SK-N-SH treated with all-trans-retinoic acid at 6 μM for 48 hours (cell line): Measurements from ENCODE around the gene TRIM17.

Experiments used
- ARNTL ChIP-seq: fragments of 450-650 bp; formaldehyde crosslinking; IDR thresholded peaks from 2 replicates; pipeline ENCODE4 v1.5.0; 2020; ENCODE audit warnings: low read depth, mild to moderate bottlenecking, moderate library complexity, borderline replicate concordance
- PATZ1 ChIP-seq: fragments of 250-450 bp; sonication (Bioruptor Pico); IDR thresholded peaks from 2 replicates; pipeline ENCODE4 v1.8.0; 2020; ENCODE audit warnings: mild to moderate bottlenecking, moderate library complexity, borderline replicate concordance
- RARB ChIP-seq: fragments of 250-450 bp; sonication (Bioruptor Pico); IDR thresholded peaks from 2 replicates; pipeline ENCODE4 v1.8.0; 2021; ENCODE audit warnings: mild to moderate bottlenecking, moderate library complexity
- ZFP3 ChIP-seq: fragments of 250-450 bp; sonication (Bioruptor Pico); IDR thresholded peaks from 2 replicates; pipeline ENCODE4 v1.5.0; 2020; ENCODE audit warnings: mild to moderate bottlenecking, moderate library complexity
- ZNF70 ChIP-seq: fragments of 450-650 bp; formaldehyde crosslinking; IDR thresholded peaks from 2 replicates; pipeline ENCODE4 v1.5.0; 2020; ENCODE audit warnings: mild to moderate bottlenecking, moderate library complexity
- ZNF8 ChIP-seq: fragments of 450-650 bp; formaldehyde crosslinking; IDR thresholded peaks from 2 replicates; pipeline ENCODE4 v1.5.0; 2020; ENCODE audit warnings: mild to moderate bottlenecking, moderate library complexity

- TF ChIP-seq PATZ1 (CRISPR knock-in tag) (no peak), ZFP3 (CRISPR knock-in tag) (no peak), RARB (CRISPR knock-in tag) (no peak), ZNF8 (CRISPR knock-in tag) (no peak), ZNF70 (CRISPR knock-in tag) (no peak), ARNTL (CRISPR knock-in tag) (no peak)
These were observed 6.0 kb downstream of the TRIM17 start for GRCh38 chr1:228410671-228411070.
